Chondrocyte (in vitro differentiated cells): ENCODE measurements around the gene DAPK1. TPM values are rescaled to one million over a fixed set of nuclear protein-coding genes. Genes with fewer than 3 reads are reported as not detected.

Experiments
- DNase-seq: peaks from one replicate; pipeline ENCODE4 v3.0.0; 2021; ENCODE audit warnings: mixed read lengths, low spot score
- H3K27ac Mint-ChIP-seq: one replicate; pipeline ENCODE4 v1.8.0; 2021; ENCODE audit warnings: mild to moderate bottlenecking, moderate library complexity, mixed read lengths; ENCODE audit not compliant: unreplicated experiment
- H3K27me3 Mint-ChIP-seq: 2 replicates; pipeline ENCODE4 v1.8.0; 2021; ENCODE audit warnings: low read depth, mixed read lengths
- H3K36me3 Mint-ChIP-seq: 2 replicates; pipeline ENCODE4 v1.8.0; 2021; ENCODE audit warnings: low read depth, mixed read lengths
- H3K4me1 Mint-ChIP-seq: 2 replicates; pipeline ENCODE4 v1.8.0; 2021; ENCODE audit warnings: low read depth, mild to moderate bottlenecking, mixed read lengths
- H3K4me3 Mint-ChIP-seq: one replicate; pipeline ENCODE4 v1.8.0; 2021; ENCODE audit warnings: mild to moderate bottlenecking, moderate library complexity, mixed read lengths; ENCODE audit not compliant: unreplicated experiment
- H3K9me3 Mint-ChIP-seq: 2 replicates; pipeline ENCODE4 v1.8.0; 2021; ENCODE audit warnings: low read depth, mixed read lengths
- CTCF ChIP-seq: fragments of 200-600 bp; sonication (generic); IDR thresholded peaks from 2 replicates; pipeline ENCODE4 v1.5.0; 2021; ENCODE audit warnings: antibody characterized with exemption, mild to moderate bottlenecking, moderate library complexity
- total RNA-seq: library from RNA; stranded (reverse); gene quantifications from 3 replicates; pipeline ENCODE4 v1.2.1, GENCODE V29; 2021

The DAPK1 gene
- total RNA-seq, 1 donor from 2014 or later: 87.9 TPM

- Mint-ChIP-seq H3K4me3 (no peak overlapping the region), H3K4me1 (peaks cover 2% of the 10 kb centered on the region), H3K9me3 (peaks cover 2% of the 10 kb centered on the region), H3K36me3 (peaks cover 24% of the 10 kb centered on the region), H3K27ac (no peak overlapping the region), H3K27me3 (no peaks in the 10 kb centered on the region)
- DNase-seq: no peak
- no peak for TF ChIP-seq CTCF
These were observed 173.1 kb downstream of the DAPK1 start for GRCh38 chr9:87670572-87671264.

- no peak overlapping the region for H3K4me3 Mint-ChIP-seq
- no peaks in the 10 kb centered on the region for H3K27me3 Mint-ChIP-seq
- H3K27ac Mint-ChIP-seq: no peak overlapping the region
- no peak for DNase-seq
- peaks cover 2% of the 10 kb centered on the region for H3K4me1 Mint-ChIP-seq
- peaks cover 27% of the 10 kb centered on the region for H3K36me3 Mint-ChIP-seq
- no peak for TF ChIP-seq CTCF
- H3K9me3 Mint-ChIP-seq: peaks cover 2% of the 10 kb centered on the region
These were observed 173.8 kb downstream of the DAPK1 start for GRCh38 chr9:87671478-87671877.

- no peaks in the 10 kb centered on the region for H3K27me3 Mint-ChIP-seq
- H3K27ac Mint-ChIP-seq: peak overlapping the region; percentile 15
- peaks cover 5% of the 10 kb centered on the region for H3K4me1 Mint-ChIP-seq
- no peak for TF ChIP-seq CTCF
- H3K9me3 Mint-ChIP-seq: peaks cover 2% of the 10 kb centered on the region
- no peak overlapping the region for H3K4me3 Mint-ChIP-seq
- no peak for DNase-seq
- H3K36me3 Mint-ChIP-seq: peaks cover 22% of the 10 kb centered on the region
These were observed 174.3 kb downstream of the DAPK1 start for GRCh38 chr9:87671925-87672324.

GRCh38 chr9:87672586-87672985 lies 174.9 kb downstream of the DAPK1 start:
- Mint-ChIP-seq H3K4me3 (no peak overlapping the region), H3K4me1 (peaks cover 4% of the 10 kb centered on the region), H3K27me3 (no peaks in the 10 kb centered on the region), H3K36me3 (peaks cover 19% of the 10 kb centered on the region), H3K9me3 (no peaks in the 10 kb centered on the region), H3K27ac (no peak overlapping the region)
- no peak for TF ChIP-seq CTCF
- DNase-seq: no peak

GRCh38 chr9:87673446-87674120 lies 175.9 kb downstream of the DAPK1 start:
- no peak for DNase-seq
- no peak for TF ChIP-seq CTCF
- H3K27ac Mint-ChIP-seq: no peak overlapping the region
- no peak overlapping the region for H3K4me3 Mint-ChIP-seq
- H3K27me3 Mint-ChIP-seq: no peaks in the 10 kb centered on the region
- H3K9me3 Mint-ChIP-seq: no peaks in the 10 kb centered on the region
- peaks cover 6% of the 10 kb centered on the region for H3K4me1 Mint-ChIP-seq
- H3K36me3 Mint-ChIP-seq: peaks cover 16% of the 10 kb centered on the region
